ENCODE data around the gene STK10. TPM values are rescaled to one million over a fixed set of nuclear protein-coding genes. Genes with fewer than 3 reads are reported as not detected.

The STK10 gene
- total and polyA plus RNA-seq, 9 of the 15 experiments (the other 6 are each of a cell fraction or from before 2014, with no cell fraction given): 0.30 to 6.7 (median 2.4) TPM

- 1% methylated on average over 5 of the region's 5 CpGs for WGBS (ENCODE audit: insufficient coverage, low coverage, missing lambda C conversion rate)
- Histone ChIP-seq H3K9ac (ENCODE audit: insufficient read depth in 1 of 2, low read depth in 2 of 2, low read length in 2 of 2) (peak overlapping the region; percentile 4 to 23; a peak in 2 of 4 replicates), H3K79me2 (ENCODE audit: control insufficient read depth, insufficient read depth, low read length) (no peaks in the 10 kb centered on the region; the same call in 2 of the 3 replicates), H3K27me3 (ENCODE audit: control insufficient read depth in 2 of 2, insufficient read depth in 2 of 2, low read length in 2 of 2) (no peaks in the 10 kb centered on the region), H3K27ac (ENCODE audit: extremely low read depth, low read depth, low read length) (peak overlapping the region; percentile 19; the same call in 2 of the 3 replicates), H4K20me1 (replicated peaks; ENCODE audit: control insufficient read depth, insufficient read depth, low read length) (no peaks in the 10 kb centered on the region), H3K4me1 (replicated peaks in 1 of 2; ENCODE audit: control insufficient read depth in 2 of 2, insufficient read depth in 2 of 2, low read length in 2 of 2) (peaks cover 48 to 49% of the 10 kb centered on the region in 2 experiments; a peak in 4 of 5 replicates), H3K9me1 (ENCODE audit: control insufficient read depth, insufficient read depth, low read length) (no peaks in the 10 kb centered on the region), H3K4me3 (no peak overlapping the region), H3K9me3 (replicated peaks; ENCODE audit: control insufficient read depth, insufficient read depth, low read depth, low read length) (no peaks in the 10 kb centered on the region), H2AFZ (ENCODE audit: low read depth, low read length) (no peak overlapping the region), H3K4me2 (ENCODE audit: insufficient read depth, low read length) (peak overlapping the region; percentile 69), H3K36me3 (ENCODE audit: control insufficient read depth, insufficient read depth, low read length) (no peaks in the 10 kb centered on the region)
- in situ Hi-C loops (cut with MboI): no loop called here
- POLR2A ChIA-PET: interaction anchor here (0.5 to 1.4 kb wide), 3 partner anchors 9 to 396 kb away, joined by 3 to 4 read pairs (median 3); no protein-coding TSS in a partner anchor
- ATAC-seq (peak; percentile 74), FAIRE-seq (peak; percentile 83), DNase-seq (ENCODE audit: extremely low read depth in 1 of 4, low spot score in 3 of 4) (peak; percentile 86 to 88 (median 88))
- intact Hi-C loops (cut with micrococcal nuclease): loop anchor here (5.0 kb wide), 1 partner anchor 45 kb away; the partner anchor contains the start of gene STK10
- no TSS peak for BruUV-seq (replicated peaks)
- CTCF ChIA-PET (ENCODE audit: low intra/inter-chr PET ratio): no interaction called here
- TF ChIP-seq ELF4 (CRISPR knock-in tag; IDR thresholded peaks at IDR 0.05) (0 out of 2 replicates have a peak, but pooled peaks have one; percentile 5), ATF6 (CRISPR knock-in tag; IDR thresholded peaks at IDR 0.05) (no peak), FOXM1 (IDR thresholded peaks at IDR 0.05; ENCODE audit: low read depth) (peak; percentile 86), FOXM1 (CRISPR knock-in tag; IDR thresholded peaks at IDR 0.05; ENCODE audit: low read depth) (no peak), ZBTB43 (CRISPR knock-in tag; IDR thresholded peaks at IDR 0.05) (no peak), PPARD (CRISPR knock-in tag; IDR thresholded peaks at IDR 0.05) (no peak), KDM1A (IDR thresholded peaks at IDR 0.05) (peak; percentile 86 to 92), CREB1 (IDR thresholded peaks at IDR 0.05) (no peak; the same call in 1 of the 2 replicates), CREB1 (CRISPR knock-in tag; IDR thresholded peaks at IDR 0.05) (no peak), KAT8 (IDR thresholded peaks at IDR 0.05; ENCODE audit: low read depth) (no peak), ZNF347 (CRISPR knock-in tag; IDR thresholded peaks at IDR 0.05; ENCODE audit: low read depth) (no peak), ZNF436 (CRISPR knock-in tag; IDR thresholded peaks at IDR 0.05) (no peak), TCFL5 (CRISPR knock-in tag; conservative IDR thresholded peaks at IDR 0.05) (no peak), RBM25 (IDR thresholded peaks at IDR 0.05; ENCODE audit: low read depth, low read length, severe bottlenecking) (peak; percentile 84), HDAC3 (IDR thresholded peaks at IDR 0.05; ENCODE audit: borderline replicate concordance, partially characterized antibody) (peak; percentile 64), TGIF2 (CRISPR knock-in tag; IDR thresholded peaks at IDR 0.05) (no peak), C11orf30 (IDR thresholded peaks at IDR 0.05; ENCODE audit: low read depth) (no peak), SIN3A (IDR thresholded peaks at IDR 0.05; ENCODE audit: borderline replicate concordance in 2 of 2, control insufficient read depth in 1 of 2, low read depth in 2 of 2, low read length in 2 of 2) (no peak), TAF9B (IDR thresholded peaks at IDR 0.05; ENCODE audit: partially characterized antibody) (no peak), ZNF583 (CRISPR knock-in tag; IDR thresholded peaks at IDR 0.05) (no peak), ZKSCAN3 (CRISPR knock-in tag; IDR thresholded peaks at IDR 0.05) (no peak), ZFP36 (IDR thresholded peaks at IDR 0.05; ENCODE audit: low read depth, low read length, partially characterized antibody) (peak; percentile 46), GATAD2A (IDR thresholded peaks at IDR 0.05) (peak; percentile 49; the same call in 1 of the 2 replicates)
Measured at GRCh38 chr5:172142709-172143215, 45.3 kb downstream of the STK10 start.
